BE2C (cell line): ENCODE measurements around the gene C3orf20.

Source experiments
- DNase-seq: peaks from one replicate; pipeline ENCODE4 v3.0.0-alpha.2; 2020
- H3K27me3 ChIP-seq: fragments of 250-450 bp; sonication (Bioruptor Pico); 2 replicates; pipeline ENCODE4 v1.5.1; 2020; ENCODE audit warnings: mild to moderate bottlenecking
- H3K36me3 ChIP-seq: fragments of 250-450 bp; sonication (Bioruptor Pico); 2 replicates; pipeline ENCODE4 v1.5.1; 2020; ENCODE audit warnings: mild to moderate bottlenecking
- H3K4me1 ChIP-seq: fragments of 250-450 bp; sonication (Bioruptor Pico); 2 replicates; pipeline ENCODE4 v1.5.1; 2020
- H3K4me3 ChIP-seq: 2 replicates; pipeline ENCODE4 v1.5.1; 2011; ENCODE audit warnings: low read depth, low read length
- H3K9me3 ChIP-seq: fragments of 250-450 bp; sonication (Bioruptor Pico); 2 replicates; pipeline ENCODE4 v1.5.1; 2020
- CTCF ChIP-seq: IDR thresholded peaks from 2 replicates; pipeline ENCODE4 v1.5.1; 2012; ENCODE audit warnings: mild to moderate bottlenecking, low read depth, low read length

C3orf20 gene

GRCh38 chr3:14725564-14726440, 50.9 kb downstream of the C3orf20 start:
- DNase-seq = no peak
- no peaks in the 10 kb centered on the region for H3K9me3 ChIP-seq
- TF ChIP-seq CTCF = no peak

GRCh38 chr3:14726441-14726780, 51.5 kb downstream of the C3orf20 start:
- Histone ChIP-seq H3K27me3 (no peaks in the 10 kb centered on the region), H3K4me1 (no peaks in the 10 kb centered on the region), H3K36me3 (no peaks in the 10 kb centered on the region), H3K4me3 (no peak overlapping the region), H3K9me3 (no peaks in the 10 kb centered on the region)
- TF ChIP-seq CTCF = no peak
- no peak for DNase-seq

More at GRCh38 chr3:14725564-14726440, 50.9 kb downstream of the C3orf20 start:
- H3K4me1 ChIP-seq = no peaks in the 10 kb centered on the region
- H3K36me3 ChIP-seq = no peaks in the 10 kb centered on the region
- H3K4me3 ChIP-seq = no peak overlapping the region
- H3K27me3 ChIP-seq = no peaks in the 10 kb centered on the region

GRCh38 chr3:14728113-14728512, 53.2 kb downstream of the C3orf20 start:
- TF ChIP-seq CTCF = no peak
- DNase-seq = no peak
- Histone ChIP-seq H3K36me3 (no peaks in the 10 kb centered on the region), H3K9me3 (no peaks in the 10 kb centered on the region), H3K27me3 (no peaks in the 10 kb centered on the region), H3K4me3 (no peak overlapping the region), H3K4me1 (no peaks in the 10 kb centered on the region)

- no peak for TF ChIP-seq CTCF
- H3K4me1 ChIP-seq = no peaks in the 10 kb centered on the region
- DNase-seq = no peak
Observed at GRCh38 chr3:14730703-14731382, 55.9 kb downstream of the C3orf20 start.

GRCh38 chr3:14740983-14741382, 66.0 kb downstream of the C3orf20 start:
- Histone ChIP-seq H3K36me3 (no peaks in the 10 kb centered on the region), H3K9me3 (no peaks in the 10 kb centered on the region), H3K4me1 (no peaks in the 10 kb centered on the region), H3K4me3 (no peak overlapping the region), H3K27me3 (no peaks in the 10 kb centered on the region)
- DNase-seq = no peak
- no peak for TF ChIP-seq CTCF

More at GRCh38 chr3:14730703-14731382, 55.9 kb downstream of the C3orf20 start:
- H3K9me3 ChIP-seq = no peaks in the 10 kb centered on the region
- no peaks in the 10 kb centered on the region for H3K27me3 ChIP-seq
- H3K4me3 ChIP-seq = no peak overlapping the region
- H3K36me3 ChIP-seq = no peaks in the 10 kb centered on the region

GRCh38 chr3:14741510-14741909, 66.6 kb downstream of the C3orf20 start:
- Histone ChIP-seq H3K9me3 (no peaks in the 10 kb centered on the region), H3K36me3 (no peaks in the 10 kb centered on the region), H3K4me1 (no peaks in the 10 kb centered on the region), H3K27me3 (no peaks in the 10 kb centered on the region), H3K4me3 (no peak overlapping the region)
- TF ChIP-seq CTCF = no peak
- no peak for DNase-seq
